GM12891 (cell line): Measurements from ENCODE around the gene GALNT18.

Source experiments
- PAX5 ChIP-seq: IDR thresholded peaks from 2 replicates; pipeline ENCODE4 v1.6.1; 2011; ENCODE audit warnings: low read length, moderate library complexity, mild to moderate bottlenecking; ENCODE audit not compliant: insufficient read depth, severe bottlenecking
- POLR2A ChIP-seq: IDR thresholded peaks from 2 replicates; pipeline ENCODE4 v1.6.1; 2011; ENCODE audit warnings: low read depth, low read length, control low read depth
- POLR2AphosphoS5 ChIP-seq: IDR thresholded peaks from 2 replicates; pipeline ENCODE4 v1.6.1; 2011; ENCODE audit warnings: low read depth, low read length, control low read depth
- POU2F2 ChIP-seq: IDR thresholded peaks from 2 replicates; pipeline ENCODE4 v1.6.1; 2011; ENCODE audit warnings: low read depth, mild to moderate bottlenecking, control low read depth, low read length, moderate library complexity
- SPI1 ChIP-seq: IDR thresholded peaks from 2 replicates; pipeline ENCODE4 v1.6.1; 2011; ENCODE audit warnings: low read depth, low read length, control low read depth
- TAF1 ChIP-seq: IDR thresholded peaks from 2 replicates; pipeline ENCODE4 v1.6.1; 2011; ENCODE audit warnings: low read depth, low read length, control low read depth

- TF ChIP-seq PAX5: no peak
- TF ChIP-seq POLR2A: no peak
- no peak for TF ChIP-seq POLR2AphosphoS5
- no peak for TF ChIP-seq TAF1
- TF ChIP-seq SPI1: no peak
- no peak for TF ChIP-seq POU2F2
Measured at GRCh38 chr11:11322101-11322500, 299.7 kb downstream of the GALNT18 start.
